Hepatocyte (in vitro differentiated cells): ENCODE results near the gene EHBP1.

ENCODE experiments used
- EZH2phosphoT487 ChIP-seq: fragments of 200-600 bp; sonication (generic); IDR thresholded peaks from one replicate; pipeline ENCODE4 v1.6.1; 2018; ENCODE audit warnings: antibody characterized with exemption, mild to moderate bottlenecking, low read depth, moderate library complexity; ENCODE audit not compliant: unreplicated experiment, severe bottlenecking
- TF ChIP-seq, protein P1 (sequence below): fragments of 200-600 bp; sonication (generic); IDR thresholded peaks from 2 replicates; pipeline ENCODE4 v1.5.1; 2016; ENCODE audit warnings: antibody characterized with exemption, mild to moderate bottlenecking; ENCODE audit not compliant: poor library complexity

DNA sequence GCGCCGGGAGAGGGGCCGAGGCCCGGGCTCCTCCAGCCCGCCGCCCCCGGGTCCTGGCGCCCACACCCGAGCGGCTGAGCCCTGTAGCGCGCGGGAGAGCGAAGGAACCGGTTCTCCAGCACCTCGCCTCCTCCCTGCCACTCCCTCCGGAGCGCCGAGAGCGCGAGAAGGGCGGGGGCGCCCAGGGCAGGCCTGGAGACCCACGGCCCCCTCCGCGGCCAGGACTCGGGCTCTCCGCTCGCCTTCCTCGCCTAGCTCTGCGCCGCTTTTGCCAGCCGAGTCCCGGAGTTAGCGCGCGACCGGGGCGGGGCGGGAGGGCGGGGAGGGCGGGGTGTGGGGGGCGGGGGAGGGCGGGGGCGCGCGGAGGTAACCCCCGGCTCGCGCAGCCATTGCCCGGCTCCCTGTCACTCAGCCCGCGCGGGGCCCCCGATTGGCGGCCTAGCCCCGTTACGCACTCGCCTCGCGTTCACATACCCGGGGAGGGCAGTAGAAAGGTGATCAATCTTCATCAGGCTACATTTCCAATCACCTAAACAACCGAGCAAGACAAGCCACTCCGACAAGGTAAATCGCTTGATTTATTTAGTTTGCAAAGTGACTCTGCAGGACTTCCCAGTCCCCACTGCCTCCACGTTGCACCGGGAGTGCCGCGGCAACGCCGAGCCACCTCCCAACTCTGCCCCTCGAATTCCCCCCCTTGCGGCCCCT, 345.0 kb downstream of the EHBP1 start, which contains the start of gene OTX1:
- TF ChIP-seq, protein P1, sequence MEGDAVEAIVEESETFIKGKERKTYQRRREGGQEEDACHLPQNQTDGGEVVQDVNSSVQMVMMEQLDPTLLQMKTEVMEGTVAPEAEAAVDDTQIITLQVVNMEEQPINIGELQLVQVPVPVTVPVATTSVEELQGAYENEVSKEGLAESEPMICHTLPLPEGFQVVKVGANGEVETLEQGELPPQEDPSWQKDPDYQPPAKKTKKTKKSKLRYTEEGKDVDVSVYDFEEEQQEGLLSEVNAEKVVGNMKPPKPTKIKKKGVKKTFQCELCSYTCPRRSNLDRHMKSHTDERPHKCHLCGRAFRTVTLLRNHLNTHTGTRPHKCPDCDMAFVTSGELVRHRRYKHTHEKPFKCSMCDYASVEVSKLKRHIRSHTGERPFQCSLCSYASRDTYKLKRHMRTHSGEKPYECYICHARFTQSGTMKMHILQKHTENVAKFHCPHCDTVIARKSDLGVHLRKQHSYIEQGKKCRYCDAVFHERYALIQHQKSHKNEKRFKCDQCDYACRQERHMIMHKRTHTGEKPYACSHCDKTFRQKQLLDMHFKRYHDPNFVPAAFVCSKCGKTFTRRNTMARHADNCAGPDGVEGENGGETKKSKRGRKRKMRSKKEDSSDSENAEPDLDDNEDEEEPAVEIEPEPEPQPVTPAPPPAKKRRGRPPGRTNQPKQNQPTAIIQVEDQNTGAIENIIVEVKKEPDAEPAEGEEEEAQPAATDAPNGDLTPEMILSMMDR, result no peak
- no peak for TF ChIP-seq EZH2phosphoT487
